Hematopoietic multipotent progenitor cell (in vitro differentiated cells): Measurements from ENCODE around the gene SLC11A1. TPM values are rescaled to one million over a fixed set of nuclear protein-coding genes. Genes with fewer than 3 reads are reported as not detected.

ENCODE experiments used
- DNase-seq, 3 donors: peaks; one replicate each; pipeline ENCODE4 v3.0.0-alpha.2; 2011 to 2015; ENCODE audit warnings: low read depth in 2 of 3, low spot score in 2 of 3
- total RNA-seq: library from RNA; depleted of rRNA; stranded (reverse); fragments of >200 nt; gene quantifications from one replicate; pipeline ENCODE4 v1.2.3, GENCODE V29; 2012

SLC11A1 gene
- total RNA-seq, 1 donor = 3.8 TPM

- DNase-seq = no peak
Observed at GRCh38 chr2:218366621-218367414, 15.3 kb upstream of the SLC11A1 start.

GRCh38 chr2:218367415-218368149, 14.5 kb upstream of the SLC11A1 start:
- peak; percentile 32 to 93 (median 93) for DNase-seq

GRCh38 chr2:218368150-218368528, 13.9 kb upstream of the SLC11A1 start:
- DNase-seq = no peak

GRCh38 chr2:218368621-218369153, 13.4 kb upstream of the SLC11A1 start:
- peak in 2 of 3 donors; percentile 24 to 52 for DNase-seq

DNA sequence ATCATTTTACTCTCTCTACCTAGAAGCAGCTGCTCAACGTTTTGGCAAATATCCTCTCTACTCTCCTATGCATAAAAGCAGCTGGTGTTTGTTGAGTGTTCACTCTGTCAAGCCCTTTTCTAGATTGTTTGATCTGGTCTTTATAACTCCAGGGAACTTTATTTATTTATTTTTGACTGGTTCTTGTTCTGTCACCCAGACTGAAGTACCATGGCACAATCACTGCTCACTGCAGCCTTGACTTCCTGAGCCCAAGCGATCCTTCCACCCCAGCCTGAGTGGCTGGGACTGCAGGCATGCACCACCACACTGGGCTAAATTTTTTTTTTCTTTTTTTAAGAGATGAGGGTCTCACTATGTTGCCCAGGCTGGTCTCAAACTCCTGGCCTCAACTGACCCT, 12.7 kb upstream of the SLC11A1 start:
- DNase-seq = no peak

GRCh38 chr2:218370410-218371063, 11.5 kb upstream of the SLC11A1 start:
- DNase-seq = no peak

GRCh38 chr2:218371983-218372350, 10.1 kb upstream of the SLC11A1 start:
- DNase-seq = no peak

- no peak for DNase-seq
Observed at GRCh38 chr2:218374795-218375194, 7.3 kb upstream of the SLC11A1 start.

DNA sequence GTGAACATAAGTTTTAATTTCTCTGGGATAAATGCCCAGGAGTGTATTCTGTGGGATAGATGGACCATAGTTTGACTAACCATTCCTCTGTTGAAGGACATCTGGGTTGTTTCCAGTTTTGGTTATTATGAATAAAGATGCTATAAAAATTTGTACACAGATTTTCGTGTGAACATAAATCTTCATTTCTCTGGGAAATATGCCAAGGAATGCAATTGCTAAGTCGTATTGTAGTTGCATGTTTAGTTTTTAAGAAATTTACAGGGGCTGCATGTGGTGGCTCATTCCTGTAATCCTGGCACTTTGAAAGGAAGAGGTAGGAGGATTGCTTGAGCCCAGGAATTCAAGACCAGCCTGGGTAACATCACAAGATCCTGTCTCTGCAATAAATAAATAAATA, 6.9 kb upstream of the SLC11A1 start:
- no peak for DNase-seq

- no peak for DNase-seq
Observed at GRCh38 chr2:218378053-218378452, 4.0 kb upstream of the SLC11A1 start.

DNA sequence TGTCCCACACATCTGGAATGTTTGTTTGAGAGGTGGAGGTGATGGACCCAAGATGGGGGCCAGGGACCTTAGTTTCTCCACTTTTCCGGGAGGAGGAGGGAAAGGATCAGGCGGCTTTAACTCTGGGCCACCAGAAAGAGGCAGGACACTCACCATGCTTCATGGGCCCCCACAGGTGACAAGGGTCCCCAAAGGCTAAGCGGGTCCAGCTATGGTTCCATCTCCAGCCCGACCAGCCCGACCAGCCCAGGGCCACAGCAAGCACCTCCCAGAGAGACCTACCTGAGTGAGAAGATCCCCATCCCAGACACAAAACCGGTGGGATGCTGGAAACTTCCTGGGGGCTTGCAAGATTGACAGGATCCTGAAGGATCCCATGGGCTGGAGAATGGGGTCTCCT, 712 bp downstream of the SLC11A1 start:
- no peak for DNase-seq

DNA sequence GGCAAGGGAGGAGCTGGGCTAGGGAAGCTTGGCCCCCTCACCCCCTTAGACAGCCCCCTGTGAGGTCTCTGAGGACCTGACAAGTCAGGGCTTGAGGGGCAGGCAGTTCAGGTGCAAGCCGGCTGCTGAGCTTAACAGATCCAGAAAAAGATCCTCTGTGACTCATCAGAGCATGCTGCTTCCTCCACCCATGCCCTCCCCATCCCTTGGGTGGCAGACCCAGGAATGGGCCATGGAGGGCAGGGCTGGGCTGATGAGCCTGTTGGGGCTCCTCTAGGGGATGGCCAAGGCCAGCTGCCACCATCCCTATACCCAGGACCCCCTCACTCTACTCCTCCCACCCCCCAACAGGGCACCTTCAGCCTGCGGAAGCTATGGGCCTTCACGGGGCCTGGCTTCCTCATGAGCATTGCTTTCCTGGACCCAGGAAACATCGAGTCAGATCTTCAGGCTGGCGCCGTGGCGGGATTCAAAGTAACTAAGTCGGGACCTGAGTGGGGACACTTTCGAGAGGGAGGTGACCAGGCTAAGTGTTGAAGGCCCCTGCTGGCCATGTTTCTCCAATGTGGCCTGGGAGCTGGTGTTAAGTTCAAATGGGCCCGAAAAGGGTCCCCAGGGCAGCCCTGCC, 1.9 kb downstream of the SLC11A1 start:
- no peak for DNase-seq

DNA sequence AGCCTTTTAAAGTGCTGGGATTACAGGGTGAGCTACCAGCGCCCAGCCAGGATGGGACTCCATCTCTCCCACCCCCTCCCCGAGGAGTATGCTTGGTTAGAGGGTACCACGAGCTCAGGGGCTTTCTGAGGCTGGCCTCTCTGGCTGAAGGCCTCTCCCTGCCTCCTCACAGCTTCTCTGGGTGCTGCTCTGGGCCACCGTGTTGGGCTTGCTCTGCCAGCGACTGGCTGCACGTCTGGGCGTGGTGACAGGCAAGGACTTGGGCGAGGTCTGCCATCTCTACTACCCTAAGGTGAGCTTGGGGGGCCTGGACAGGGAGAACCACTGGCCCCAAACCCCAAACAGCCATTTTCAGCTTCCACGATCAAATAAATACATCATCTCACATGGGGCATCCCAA, 2.9 kb downstream of the SLC11A1 start:
- DNase-seq = no peak

DNA sequence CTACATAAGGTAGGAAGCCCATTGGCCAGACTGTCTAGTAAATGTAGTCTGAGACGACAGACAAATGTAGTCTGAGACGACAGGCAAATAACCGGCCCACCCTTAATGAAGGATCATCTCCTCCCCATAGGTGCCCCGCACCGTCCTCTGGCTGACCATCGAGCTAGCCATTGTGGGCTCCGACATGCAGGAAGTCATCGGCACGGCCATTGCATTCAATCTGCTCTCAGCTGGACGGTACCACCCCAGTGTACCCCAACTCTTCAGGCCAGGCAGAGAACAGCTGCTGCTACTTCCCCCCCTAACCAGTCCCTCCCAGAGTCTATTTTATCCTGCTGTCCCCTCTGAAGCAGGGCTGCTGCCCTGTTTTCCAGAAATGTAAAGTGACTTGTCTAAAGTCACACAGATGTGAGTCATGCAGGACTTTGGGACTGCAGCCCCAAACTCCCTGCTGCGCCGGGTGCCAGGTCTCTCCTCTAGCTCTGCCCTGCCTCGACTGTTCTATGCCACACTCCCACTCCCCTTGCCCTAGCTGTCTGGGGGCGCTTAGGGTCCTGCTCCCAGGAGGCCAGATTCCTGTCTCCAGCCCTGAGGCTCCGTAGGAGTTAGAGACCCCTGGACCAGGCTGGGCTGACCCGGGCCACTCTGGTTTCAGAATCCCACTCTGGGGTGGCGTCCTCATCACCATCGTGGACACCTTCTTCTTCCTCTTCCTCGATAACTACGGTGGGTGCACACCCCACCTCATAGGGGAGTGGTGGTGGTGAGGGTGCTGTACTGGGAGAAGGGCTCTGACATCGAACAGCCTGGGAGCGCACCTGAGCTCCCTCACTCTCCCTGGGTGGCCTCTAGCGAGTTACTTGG, 4.7 kb downstream of the SLC11A1 start:
- DNase-seq = no peak

- peak in 1 of 3 donors; percentile 86 for DNase-seq
Observed at GRCh38 chr2:218387369-218388194, 5.5 kb downstream of the SLC11A1 start.

- no peak for DNase-seq
Observed at GRCh38 chr2:218389333-218390150, 7.5 kb downstream of the SLC11A1 start.

GRCh38 chr2:218391202-218391601, 9.1 kb downstream of the SLC11A1 start:
- no peak for DNase-seq

- DNase-seq = no peak
Observed at GRCh38 chr2:218392459-218392858, 10.4 kb downstream of the SLC11A1 start.
